NCI-H1436 (cell line): ENCODE results near the gene NABP2.

Experiments
- DNase-seq: peaks from one replicate; lab custom pipeline; 2025; lab: John Stamatoyannopoulos, UW

Gene NABP2

GRCh38 chr12:56278905-56279304, 54.8 kb downstream of the NABP2 start:
- no peak for DNase-seq
